ENCODE data around the gene ASIC3. TPM values are rescaled to one million over a fixed set of nuclear protein-coding genes. Genes with fewer than 3 reads are reported as not detected.

Gene ASIC3
- 1 to 10 TPM; 1.5 to 5.0 (median 2.9) TPM for total RNA-seq
- polyA plus RNA-seq: 1 to 10 TPM; 1.1 to 3.7 (median 2.6) TPM
- long read RNA-seq, donor 1: 0 reads
- long read RNA-seq, donor 2: 0 reads

DNA sequence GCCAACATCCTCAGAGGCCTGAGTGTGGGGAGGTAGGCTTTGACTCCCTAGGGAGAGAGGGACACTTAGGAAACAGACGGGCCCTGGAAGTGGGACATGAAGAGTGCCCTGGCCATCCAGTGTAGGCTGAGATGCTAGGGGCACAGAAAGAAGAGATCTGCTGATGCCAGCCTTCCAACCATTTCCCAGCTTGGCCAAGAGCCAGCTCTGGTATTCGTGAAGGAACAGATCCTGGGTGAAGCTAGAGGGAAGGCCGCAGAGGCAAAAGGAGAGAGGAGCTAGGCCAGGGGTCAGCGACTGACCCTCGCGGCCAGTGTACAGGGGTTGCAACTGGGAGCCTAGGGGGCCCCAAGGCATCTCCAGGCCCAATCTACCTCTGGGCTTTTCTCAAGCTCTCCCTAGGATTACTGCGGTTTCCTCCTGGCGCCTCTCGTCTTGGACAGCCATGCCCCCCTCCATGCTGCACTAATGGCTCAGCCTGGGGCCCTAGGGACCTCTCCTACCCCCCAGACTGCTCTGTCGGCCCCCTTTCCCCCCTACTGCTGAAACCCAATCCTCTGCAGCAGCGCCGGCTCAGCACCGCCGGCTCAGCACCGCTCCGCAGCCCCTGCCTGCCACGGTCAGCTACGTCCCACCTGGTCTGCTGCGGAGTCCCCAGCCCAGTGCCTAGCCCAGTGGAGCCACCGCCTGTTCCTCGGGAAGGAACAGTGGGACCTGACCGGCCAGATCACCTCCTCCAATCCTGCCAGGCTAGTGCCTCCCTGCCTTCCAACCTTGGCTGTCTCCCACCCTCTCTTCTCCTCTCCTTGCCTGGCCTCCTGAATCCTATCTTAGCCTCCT is at the start of gene ASIC3:
ASIC3 (plus strand) TSS at position 556 of the 840 bp plus-strand sequence. CDS start 355 bp downstream, outside the sequence.
- Histone ChIP-seq H3K4me3 (no peak within 1 kb of the TSS), H3K36me3 (peaks cover 0 to 37% (median 13%) of the 10 kb centered on the region in 6 donors), H3K9me3 (no peaks in the 10 kb centered on the region), H3K27me3 (replicated peaks in 1 of 7) (peaks cover 0 to 34% (median 13%) of the 10 kb centered on the region in 7 donors), H3K4me1 (peaks cover 0 to 25% (median 14%) of the 10 kb centered on the region in 6 donors), H3K27ac (no peak within 1 kb of the TSS)
- 84 to 87% (median 86%) methylated on average over 21 to 22 of the region's 22 CpGs for WGBS, 5 donors
- TF ChIP-seq POLR2A (IDR thresholded peaks at IDR 0.05): no peak
- TF ChIP-seq POLR2AphosphoS5 (IDR thresholded peaks at IDR 0.05): no peak
- TF ChIP-seq, protein P1, sequence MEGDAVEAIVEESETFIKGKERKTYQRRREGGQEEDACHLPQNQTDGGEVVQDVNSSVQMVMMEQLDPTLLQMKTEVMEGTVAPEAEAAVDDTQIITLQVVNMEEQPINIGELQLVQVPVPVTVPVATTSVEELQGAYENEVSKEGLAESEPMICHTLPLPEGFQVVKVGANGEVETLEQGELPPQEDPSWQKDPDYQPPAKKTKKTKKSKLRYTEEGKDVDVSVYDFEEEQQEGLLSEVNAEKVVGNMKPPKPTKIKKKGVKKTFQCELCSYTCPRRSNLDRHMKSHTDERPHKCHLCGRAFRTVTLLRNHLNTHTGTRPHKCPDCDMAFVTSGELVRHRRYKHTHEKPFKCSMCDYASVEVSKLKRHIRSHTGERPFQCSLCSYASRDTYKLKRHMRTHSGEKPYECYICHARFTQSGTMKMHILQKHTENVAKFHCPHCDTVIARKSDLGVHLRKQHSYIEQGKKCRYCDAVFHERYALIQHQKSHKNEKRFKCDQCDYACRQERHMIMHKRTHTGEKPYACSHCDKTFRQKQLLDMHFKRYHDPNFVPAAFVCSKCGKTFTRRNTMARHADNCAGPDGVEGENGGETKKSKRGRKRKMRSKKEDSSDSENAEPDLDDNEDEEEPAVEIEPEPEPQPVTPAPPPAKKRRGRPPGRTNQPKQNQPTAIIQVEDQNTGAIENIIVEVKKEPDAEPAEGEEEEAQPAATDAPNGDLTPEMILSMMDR (IDR thresholded peaks at IDR 0.05 in 8 of 11, conservative IDR thresholded peaks at IDR 0.05 in 3 of 11): no peak
- DNase-seq: no peak
- intact Hi-C loops (cut with DNase I; ENCODE audit: low total_unique reads): no loop called here

DNA sequence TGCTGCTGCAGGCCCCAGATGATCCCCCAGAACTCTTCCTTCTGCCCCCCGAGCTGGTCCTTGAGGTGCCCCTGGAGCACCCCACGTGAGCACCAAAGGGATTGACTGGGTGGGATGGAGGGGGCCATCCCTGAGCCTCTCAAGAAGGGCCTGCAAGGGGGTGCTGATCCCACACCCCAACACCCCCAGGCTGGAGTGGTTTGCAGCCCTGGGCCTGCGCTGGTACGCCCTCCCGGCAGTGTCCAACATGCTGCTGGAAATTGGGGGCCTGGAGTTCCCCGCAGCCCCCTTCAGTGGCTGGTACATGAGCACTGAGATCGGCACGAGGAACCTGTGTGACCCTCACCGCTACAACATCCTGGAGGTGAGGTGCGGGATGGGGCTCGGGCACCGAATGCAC is 49.3 kb upstream of the ASIC3 start:
- DNase-seq: no peak
- WGBS, 5 donors: 70 to 94% (median 84%) methylated on average over 4 to 12 of the region's 12 CpGs

DNA sequence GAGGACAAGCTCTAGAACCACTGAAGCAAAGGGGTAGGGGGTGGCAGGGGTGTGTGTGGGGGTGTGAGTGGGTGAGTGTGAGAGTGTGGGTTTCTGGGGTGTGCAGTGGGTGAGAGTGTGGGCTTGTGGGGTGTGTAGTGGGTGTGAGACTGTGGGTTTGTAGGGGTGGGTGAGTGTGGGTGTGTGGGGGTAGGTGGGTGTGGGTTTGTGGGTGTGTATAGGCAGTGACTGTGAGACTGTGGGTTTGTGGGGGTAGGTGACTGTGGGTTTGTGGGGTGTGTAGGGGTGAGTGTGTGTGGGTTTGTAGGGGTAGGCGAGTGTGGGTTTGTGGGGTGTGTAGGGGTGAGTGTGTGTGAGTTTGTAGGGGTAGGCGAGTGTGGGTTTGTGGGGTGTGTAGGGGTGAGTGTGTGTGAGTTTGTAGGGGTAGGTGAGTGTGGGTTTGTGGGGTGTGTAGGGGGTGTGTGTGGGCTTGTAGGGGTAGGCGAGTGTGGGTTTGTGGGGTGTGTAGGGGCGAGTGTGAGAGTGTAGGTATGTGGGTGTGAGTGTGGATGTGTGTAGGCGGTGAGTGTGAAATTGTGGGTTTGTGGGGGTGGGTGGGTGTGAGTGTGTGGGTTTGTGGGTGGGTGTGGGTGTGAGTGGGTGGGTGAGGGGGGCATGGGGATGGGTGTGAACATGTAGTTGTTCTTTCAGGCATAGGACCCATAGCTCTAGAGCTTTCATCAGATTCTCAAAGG is 48.7 kb upstream of the ASIC3 start:
- Histone ChIP-seq H3K27me3 (replicated peaks in 1 of 7) (peaks cover 0 to 37% (median 0%) of the 10 kb centered on the region in 7 donors), H3K4me3 (peak overlapping the region in 1 of 8 donors; percentile 78), H3K27ac (peak overlapping the region in 2 of 8 donors; percentile 64 to 66), H3K4me1 (peaks cover 7 to 61% (median 40%) of the 10 kb centered on the region in 6 donors), H3K36me3 (peaks cover 0 to 78% (median 10%) of the 10 kb centered on the region in 6 donors), H3K9me3 (no peaks in the 10 kb centered on the region)
- DNase-seq: no peak
- no peak for TF ChIP-seq POLR2A (IDR thresholded peaks at IDR 0.05)
- TF ChIP-seq, protein P1 (IDR thresholded peaks at IDR 0.05 in 8 of 11, conservative IDR thresholded peaks at IDR 0.05 in 3 of 11): no peak
- no peak for TF ChIP-seq POLR2AphosphoS5 (IDR thresholded peaks at IDR 0.05)
- intact Hi-C loops (cut with DNase I; ENCODE audit: low total_unique reads): no loop called here
- WGBS, 5 donors: 70 to 77% (median 70%) methylated on average over 5 of the region's 5 CpGs

More for the DNA sequence above, 49.3 kb upstream of the ASIC3 start:
- H3K4me1 ChIP-seq: peaks cover 8 to 66% (median 43%) of the 10 kb centered on the region in 6 donors
- H3K36me3 ChIP-seq: peaks cover 0 to 72% (median 9%) of the 10 kb centered on the region in 6 donors
- H3K9me3 ChIP-seq: no peaks in the 10 kb centered on the region
- H3K27me3 ChIP-seq (replicated peaks in 1 of 7): peaks cover 0 to 39% (median 0%) of the 10 kb centered on the region in 7 donors
- H3K27ac ChIP-seq: peak overlapping the region in 4 of 8 donors; percentile 39 to 66 (median 65)
- intact Hi-C loops (cut with DNase I; ENCODE audit: low total_unique reads): no loop called here
- TF ChIP-seq, protein P1 (IDR thresholded peaks at IDR 0.05 in 8 of 11, conservative IDR thresholded peaks at IDR 0.05 in 3 of 11): no peak
- no peak for TF ChIP-seq POLR2A (IDR thresholded peaks at IDR 0.05)
- TF ChIP-seq POLR2AphosphoS5 (IDR thresholded peaks at IDR 0.05): no peak
- H3K4me3 ChIP-seq: peak overlapping the region in 2 of 8 donors; percentile 62 to 78
